IMR-90 (cell line): ENCODE results near the gene RASSF8. TPM values are rescaled to one million over a fixed set of nuclear protein-coding genes. Genes with fewer than 3 reads are reported as not detected.

Experiments used
- ATAC-seq: fragments of 200-7000 bp; cut with Tn5 transposase; 2 replicates; pipeline ENCODE4 v1.9.1; 2020; ENCODE audit warnings: low read depth, mild to moderate bottlenecking, moderate library complexity
- BruUV-seq: library from RNA; stranded (reverse); fragments of 400-500 nt; replicated peaks from 2 replicates; lab custom pipeline; 2021; lab: Mats Ljungman, UMichigan
- CTCF ChIA-PET: fragments of 300-600 bp; formaldehyde crosslinking; extraction: SDS; loops from one replicate; lab custom pipeline; 2021; ENCODE audit warnings: antibody characterized with exemption; lab: Yijun Ruan, JAX
- POLR2A ChIA-PET: fragments of 300-600 bp; sonication (Branson Sonifier 250); formaldehyde crosslinking; loops from one replicate; lab custom pipeline; 2022; ENCODE audit warnings: antibody characterized with exemption; ENCODE audit not compliant: unreplicated experiment; lab: Charles Lee
- DNase-seq: peaks from one replicate; pipeline ENCODE4 v3.0.0; 2013
- H2AFZ ChIP-seq: replicated peaks from 2 replicates; pipeline ENCODE3; 2013; ENCODE audit warnings: low read length, mild to moderate bottlenecking; ENCODE audit not compliant: poor library complexity
- H2AK5ac ChIP-seq: 2 replicates; pipeline ENCODE4 v1.6.1; 2013; ENCODE audit warnings: low read depth, low read length, inconsistent platforms
- H2AK9ac ChIP-seq: replicated peaks from 2 replicates; pipeline ENCODE3; 2013; ENCODE audit warnings: mild to moderate bottlenecking, low read depth, low read length, moderate library complexity; ENCODE audit not compliant: poor library complexity
- H2BK120ac ChIP-seq: 2 replicates; pipeline ENCODE4 v1.6.1; 2013; ENCODE audit warnings: low read depth, low read length, inconsistent platforms
- H2BK15ac ChIP-seq: 3 replicates; pipeline ENCODE4 v1.6.1; 2013; ENCODE audit warnings: low read depth, low read length, inconsistent platforms
- H2BK20ac ChIP-seq: 2 replicates; pipeline ENCODE4 v1.6.1; 2013; ENCODE audit warnings: low read depth, mild to moderate bottlenecking, inconsistent platforms, low read length, moderate library complexity
- H2BK5ac ChIP-seq: 2 replicates; pipeline ENCODE4 v1.6.1; 2013; ENCODE audit warnings: mild to moderate bottlenecking, low read depth, low read length, inconsistent platforms; ENCODE audit not compliant: poor library complexity, severe bottlenecking
- H3K14ac ChIP-seq: replicated peaks from 2 replicates; pipeline ENCODE4 v1.6.1; 2013; ENCODE audit warnings: low read depth, low read length, inconsistent platforms
- H3K18ac ChIP-seq: 2 replicates; pipeline ENCODE4 v1.6.1; 2013; ENCODE audit warnings: low read depth, low read length, control low read depth
- H3K23ac ChIP-seq: 2 replicates; pipeline ENCODE4 v1.6.1; 2013; ENCODE audit warnings: low read depth, low read length, inconsistent platforms
- H3K27ac ChIP-seq: 2 replicates; pipeline ENCODE4 v1.5.1; 2013; ENCODE audit warnings: mild to moderate bottlenecking, control low read depth, low read length; ENCODE audit not compliant: insufficient read depth
- H3K27me3 ChIP-seq: 2 replicates; pipeline ENCODE4 v1.6.1; 2013; ENCODE audit warnings: low read length; ENCODE audit not compliant: control insufficient read depth, insufficient read depth
- H3K36me3 ChIP-seq: 2 replicates; pipeline ENCODE4 v1.6.1; 2013; ENCODE audit warnings: low read length, mixed read lengths; ENCODE audit not compliant: control insufficient read depth, insufficient read depth
- H3K4ac ChIP-seq: 2 replicates; pipeline ENCODE4 v1.6.1; 2013; ENCODE audit warnings: low read depth, low read length, inconsistent platforms
- H3K4me1 ChIP-seq: 2 replicates; pipeline ENCODE4 v1.6.1; 2013; ENCODE audit warnings: low read length, mixed read lengths; ENCODE audit not compliant: control insufficient read depth, insufficient read depth
- H3K4me2 ChIP-seq: 2 replicates; pipeline ENCODE4 v1.6.1; 2013; ENCODE audit warnings: low read depth, mild to moderate bottlenecking, control low read depth, low read length, moderate library complexity
- H3K4me3 ChIP-seq: 2 replicates; pipeline ENCODE4 v1.5.1; 2013; ENCODE audit warnings: low read depth, mild to moderate bottlenecking, control low read depth, low read length, moderate library complexity; ENCODE audit not compliant: insufficient read depth
- H3K56ac ChIP-seq: 2 replicates; pipeline ENCODE4 v1.6.1; 2013; ENCODE audit warnings: low read length, inconsistent platforms; ENCODE audit not compliant: insufficient read depth; ENCODE audit errors: extremely low read depth
- H3K79me1 ChIP-seq, 2 experiments: 2 replicates each; pipeline ENCODE4 v1.6.1; 2013; ENCODE audit warnings: low read length in 2 of 2, inconsistent platforms in 1 of 2, low read depth in 1 of 2
- H3K9ac ChIP-seq: 2 replicates; pipeline ENCODE4 v1.6.1; 2013; ENCODE audit warnings: low read depth, low read length, control low read depth
- H3K9me1 ChIP-seq: 2 replicates; pipeline ENCODE4 v1.6.1; 2013; ENCODE audit warnings: low read length, inconsistent platforms; ENCODE audit not compliant: insufficient read depth
- H3K9me3 ChIP-seq: 2 replicates; pipeline ENCODE4 v1.6.1; 2013; ENCODE audit warnings: low read length; ENCODE audit not compliant: control insufficient read depth, insufficient read depth
- H4K20me1 ChIP-seq: 2 replicates; pipeline ENCODE4 v1.6.1; 2013; ENCODE audit warnings: low read length, inconsistent platforms; ENCODE audit not compliant: insufficient read depth
- H4K5ac ChIP-seq: 2 replicates; pipeline ENCODE4 v1.6.1; 2013; ENCODE audit warnings: mild to moderate bottlenecking, low read depth, low read length, control low read depth
- H4K8ac ChIP-seq, 2 experiments: 2 replicates each; pipeline ENCODE4 v1.6.1; 2013; ENCODE audit warnings: low read depth in 2 of 2, low read length in 2 of 2, control low read depth in 1 of 2, inconsistent platforms in 1 of 2
- H4K91ac ChIP-seq: 2 replicates; pipeline ENCODE4 v1.6.1; 2013; ENCODE audit warnings: low read depth, low read length, inconsistent platforms; ENCODE audit not compliant: insufficient read depth
- BHLHE40 ChIP-seq: fragments of 150-350 bp; IDR thresholded peaks from 2 replicates; pipeline ENCODE4 v1.6.1; 2016; ENCODE audit warnings: mild to moderate bottlenecking, low read depth, low read length
- CHD1 ChIP-seq: IDR thresholded peaks from 2 replicates; pipeline ENCODE4 v1.6.1; 2012; ENCODE audit warnings: low read depth, low read length, improper control_type of control experiment
- NFE2L2 ChIP-seq: fragments of 150-350 bp; IDR thresholded peaks from 2 replicates; pipeline ENCODE4 v1.6.1; 2016; ENCODE audit warnings: low read depth, mild to moderate bottlenecking, low read length
- WGBS, 2 experiments: methylation state at CpG; one replicate each; pipeline versions ENCODE4 v1.1.5 to v1.1.7; 2013; ENCODE audit warnings: missing lambda C conversion rate in 2 of 2; ENCODE audit not compliant: insufficient read length in 1 of 2; ENCODE audit errors: extremely low coverage in 2 of 2; 5-methylcytosine and 5-hydroxymethylcytosine counted together
- dilution Hi-C: fragments of 300-500 bp; cut with HindIII; formaldehyde crosslinking; loops from one replicate; pipeline ENCODE4 v1.14.3; 2018; ENCODE audit warnings: low sequenced_read_pairs; ENCODE audit not compliant: unreplicated experiment
- in situ Hi-C: fragments of 300-500 bp; cut with MboI; formaldehyde crosslinking; loops from 3 replicates; pipeline ENCODE4 v1.14.3; 2019; ENCODE audit warnings: low sequenced_read_pairs, inconsistent platforms, mixed read lengths
- intact Hi-C: fragments of 100-400 bp; cut with micrococcal nuclease; formaldehyde crosslinking; loops from 2 replicates; pipeline ENCODE4 v1.10.0; 2022
- polyA plus RNA-seq, 3 experiments: library from polyadenylated mRNA; depleted of rRNA; stranded (reverse); fragments of >200 nt; gene quantifications; 2 replicates each; pipeline ENCODE4 v1.2.3, GENCODE V29; 2012; ENCODE audit warnings: low replicate concordance in 1 of 3
- total RNA-seq: library from RNA; depleted of rRNA; stranded (reverse); fragments of >200 nt; gene quantifications from 2 replicates; pipeline ENCODE4 v1.2.3, GENCODE V29; 2012

Gene RASSF8
- total and polyA plus RNA-seq, 2 of the 4 experiments (the other 2 are of a cell fraction) = 10.8 to 50.5 TPM

DNA sequence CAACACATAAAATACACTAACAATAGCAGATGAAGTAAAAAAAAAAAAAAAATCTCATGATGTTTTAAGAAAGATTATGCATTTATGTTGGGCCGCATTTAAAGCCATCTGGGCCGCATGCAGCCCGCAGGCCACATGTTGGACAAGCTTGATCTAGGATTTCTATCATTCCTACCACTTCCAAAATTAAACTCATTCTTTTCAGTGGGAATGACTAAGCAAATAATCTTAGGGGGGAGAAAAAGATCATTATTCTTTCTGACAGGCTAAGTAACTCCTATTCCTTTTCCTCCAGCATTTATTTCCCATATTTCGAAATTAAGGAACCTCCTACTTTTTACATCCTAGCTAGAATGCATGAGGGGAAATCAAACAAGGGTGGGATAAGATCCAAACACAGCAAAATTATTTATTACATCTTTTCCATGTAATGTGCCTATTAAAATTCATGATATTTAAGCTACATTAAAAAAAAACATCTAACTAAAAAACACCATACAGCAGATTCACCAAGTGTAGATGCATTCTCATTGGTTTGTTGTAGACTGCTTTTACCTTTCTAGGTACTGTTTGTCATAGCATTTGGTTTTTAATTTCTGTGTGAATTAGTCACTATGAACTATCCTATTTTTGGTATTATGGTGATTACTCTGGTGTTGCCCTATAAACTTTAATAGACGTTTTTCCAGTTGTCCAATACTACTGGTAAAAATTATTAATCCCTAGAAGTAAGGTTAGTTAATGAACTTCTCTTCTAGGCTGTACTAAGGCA is 76.1 kb downstream of the RASSF8 start:
- CTCF ChIA-PET = interaction anchor here (0.6 kb wide), 1 partner anchor 591 kb away, joined by 11 read pairs; no protein-coding TSS in a partner anchor

More for the DNA sequence above, 76.1 kb downstream of the RASSF8 start:
- H2BK15ac ChIP-seq = no peak overlapping the region
- H4K5ac ChIP-seq = no peak overlapping the region
- H3K14ac ChIP-seq = peak overlapping the region; percentile 37; the same call in 1 of the 2 replicates
- H2BK20ac ChIP-seq = no peak overlapping the region; the same call in 1 of the 2 replicates
- H3K4me1 ChIP-seq = peaks cover 4% of the 10 kb centered on the region; the same call in 1 of the 2 replicates
- no CpG with 5 or more reads among the region's 5 CpGs for WGBS, 2 experiments
- H3K56ac ChIP-seq = no peak overlapping the region
- DNase-seq (peak; percentile 47), ATAC-seq (no peak)
- no peak overlapping the region for H3K4me2 ChIP-seq
- H2BK120ac ChIP-seq = no peak overlapping the region
- BruUV-seq = no TSS peak
- no peaks in the 10 kb centered on the region for H3K36me3 ChIP-seq
- POLR2A ChIA-PET = no interaction called here
- H4K8ac ChIP-seq = 0 out of 4 replicates have a peak overlapping the region, but pooled peaks of 1 of the 2 experiments have one; percentile 19
- H3K4ac ChIP-seq = no peak overlapping the region
- H4K91ac ChIP-seq = no peak overlapping the region
- H4K20me1 ChIP-seq = peaks cover 27% of the 10 kb centered on the region
- no peak overlapping the region for H3K4me3 ChIP-seq
- no peak overlapping the region for H3K9ac ChIP-seq
- no peak overlapping the region for H2AK9ac ChIP-seq
- TF ChIP-seq BHLHE40 (no peak), CHD1 (no peak), NFE2L2 (peak; percentile 80)
- peaks cover 17% of the 10 kb centered on the region for H3K9me1 ChIP-seq
- H3K27ac ChIP-seq = no peak overlapping the region
- dilution Hi-C loops (no loop called here), intact Hi-C loops (no loop called here), in situ Hi-C loops (loop anchor here (25.0 kb wide), 2 partner anchors 797 to 1047 kb away; no protein-coding TSS in a partner anchor)
- no peaks in the 10 kb centered on the region for H3K27me3 ChIP-seq
- peak overlapping the region; percentile 24; the same call in 1 of the 2 replicates for H3K23ac ChIP-seq
- H3K9me3 ChIP-seq = no peaks in the 10 kb centered on the region
- peaks cover 34 to 76% of the 10 kb centered on the region in 2 experiments for H3K79me1 ChIP-seq
- no peak overlapping the region for H2AK5ac ChIP-seq
- peak overlapping the region; percentile 57 for H2BK5ac ChIP-seq
- no peak overlapping the region for H3K18ac ChIP-seq
- H2AFZ ChIP-seq = no peak overlapping the region
